A549 treated with DMSO at 1 μM for 4 hours (cell line): ENCODE data around the gene NRM. TPM values are rescaled to one million over a fixed set of nuclear protein-coding genes. Genes with fewer than 3 reads are reported as not detected.

ENCODE experiments used
- total RNA-seq: library from RNA; stranded (reverse); fragments of 200-300 nt; extraction: Qiagen RNA extraction; gene quantifications from 5 replicates; pipeline ENCODE4 v1.2.3, GENCODE V29; 2022; ENCODE audit warnings: low read depth

Gene NRM, protein sequence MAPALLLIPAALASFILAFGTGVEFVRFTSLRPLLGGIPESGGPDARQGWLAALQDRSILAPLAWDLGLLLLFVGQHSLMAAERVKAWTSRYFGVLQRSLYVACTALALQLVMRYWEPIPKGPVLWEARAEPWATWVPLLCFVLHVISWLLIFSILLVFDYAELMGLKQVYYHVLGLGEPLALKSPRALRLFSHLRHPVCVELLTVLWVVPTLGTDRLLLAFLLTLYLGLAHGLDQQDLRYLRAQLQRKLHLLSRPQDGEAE
- 24.4 to 30.4 TPM (median 27.2 TPM) in 5 replicates for total RNA-seq

DNA sequence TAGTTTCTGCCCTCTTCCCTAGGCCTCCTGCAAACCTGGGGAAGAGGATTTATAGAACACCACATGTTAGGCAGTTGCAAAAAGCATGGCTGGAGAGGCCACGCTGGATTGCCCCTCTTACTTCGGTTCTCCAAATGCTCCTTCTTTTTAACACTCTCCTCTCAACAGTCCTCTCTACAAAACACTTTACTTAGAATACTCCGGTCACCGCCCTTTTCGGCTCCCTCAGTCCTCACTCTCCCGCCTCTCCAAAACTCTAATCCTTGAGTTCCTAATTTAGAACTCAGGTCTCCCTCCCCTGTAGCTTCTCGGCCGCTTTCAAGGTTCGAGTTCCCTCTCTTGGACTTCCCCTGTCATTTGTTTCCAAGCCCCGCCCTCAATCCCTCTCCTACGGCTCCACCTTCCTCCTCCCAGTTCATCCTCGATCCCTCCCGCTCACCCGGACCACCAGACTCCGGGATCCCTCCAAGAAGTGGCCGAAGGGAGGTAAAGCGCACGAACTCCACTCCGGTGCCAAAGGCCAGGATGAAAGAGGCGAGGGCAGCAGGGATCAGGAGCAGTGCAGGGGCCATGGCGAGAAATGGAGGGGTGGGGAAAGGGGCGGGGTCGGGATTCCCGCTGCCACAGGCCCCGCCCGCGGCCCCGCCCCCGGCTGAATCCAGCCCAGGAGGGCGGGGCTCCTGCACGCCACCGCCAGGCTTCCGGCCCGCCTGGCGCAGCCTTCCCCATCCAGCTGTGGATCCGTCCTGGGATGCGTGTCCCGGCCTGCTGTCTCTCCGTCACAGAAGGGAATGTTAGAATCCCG lies at the start of gene NRM:
Gene NRM (minus strand): TSS at position 582 of the 805 bp plus-strand sequence. CDS start 10 bp downstream, at position 572.

GRCh38 chr6:30719791-30720737 lies 29.3 kb upstream of the NRM start, which contains the start of gene TUBB:
Gene TUBB (plus strand): TSS chr6:30720352. CDS start chr6:30720507, 155 bp downstream.

GRCh38 chr6:30717129-30717844 lies 26.5 kb upstream of the NRM start, which contains the start of gene MDC1:
Gene MDC1 (minus strand): TSS chr6:30717281. CDS start chr6:30715175, 2,106 bp downstream.

GRCh38 chr6:30686009-30686907 lies 4.5 kb downstream of the NRM start, which contains the start of gene PPP1R18:
Gene PPP1R18 (minus strand): TSS chr6:30686645. CDS start chr6:30686018, 627 bp downstream.

GRCh38 chr6:30672445-30673253 lies 18.1 kb downstream of the NRM start, which contains the start of gene DHX16:
Gene DHX16 (minus strand): TSS chr6:30673006. CDS start chr6:30672841, 165 bp downstream.

DNA sequence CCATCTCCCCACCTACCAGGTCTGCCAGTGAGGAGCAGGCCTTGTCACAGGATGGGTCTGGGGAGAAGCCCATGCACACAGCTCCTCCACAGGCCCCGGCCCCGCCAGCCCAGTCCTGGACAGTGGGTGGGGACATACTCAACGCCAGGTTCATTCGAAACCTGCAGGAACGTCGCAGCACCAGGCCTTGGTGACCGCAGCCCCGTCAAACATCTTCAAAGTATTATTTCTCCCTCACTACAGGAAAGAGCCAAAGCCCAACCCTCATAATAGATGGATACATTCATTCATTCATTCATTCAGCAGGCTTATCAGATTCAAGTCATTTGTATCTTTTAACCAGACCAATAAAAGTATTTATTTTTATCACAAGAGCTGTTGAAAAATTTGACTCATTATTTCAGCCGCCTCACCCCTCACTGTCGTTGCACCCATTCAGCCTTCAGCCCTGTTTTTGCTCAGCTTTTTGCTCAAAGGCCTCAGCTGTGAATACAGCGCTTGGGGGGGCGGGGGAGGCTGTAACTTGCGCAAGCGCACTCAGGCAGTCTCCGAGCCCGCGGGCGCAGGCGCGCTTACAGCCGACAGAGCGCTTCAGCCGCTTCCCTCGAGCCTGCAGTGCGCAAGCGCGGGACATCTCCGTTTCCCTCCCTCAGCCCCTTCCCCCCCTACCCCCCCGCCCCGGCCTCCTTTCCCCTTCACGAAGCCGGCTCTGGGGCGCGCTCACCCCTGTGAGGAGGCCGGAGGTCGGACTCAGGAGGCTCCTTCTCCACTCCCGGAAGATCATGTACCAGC lies 44.1 kb downstream of the NRM start, which contains the start of gene C6orf136:
Gene C6orf136 (plus strand): TSS at position 684 of the 792 bp plus-strand sequence. CDS start 99 bp downstream, at position 783.

Other genes with a start within 250 kb of the NRM start
- gene HLA-E, start 201.5 kb downstream of the NRM start, total RNA-seq: 60.5 to 68.3 TPM (median 64.0 TPM) in 5 replicates
- 29.4 to 36.9 TPM (median 34.2 TPM) in 5 replicates for gene GNL1, start 134.5 kb downstream of the NRM start, total RNA-seq
- gene PRR3, start 133.7 kb downstream of the NRM start, total RNA-seq: 15.0 to 17.8 TPM (median 15.5 TPM) in 5 replicates
- 54.6 to 59.1 TPM (median 55.0 TPM) in 5 replicates for gene ABCF1, start 119.5 kb downstream of the NRM start, total RNA-seq
- gene PPP1R10, start 73.7 kb downstream of the NRM start, total RNA-seq: 26.5 to 49.4 TPM (median 34.1 TPM) in 5 replicates
- 69.1 to 95.9 TPM (median 73.8 TPM) in 5 replicates for gene MRPS18B, start 73.1 kb downstream of the NRM start, total RNA-seq
- 5.1 to 6.7 TPM (median 6.0 TPM) in 5 replicates for gene ATAT1, start 64.1 kb downstream of the NRM start, total RNA-seq
- gene C6orf136, start 43.9 kb downstream of the NRM start, total RNA-seq: 9.6 to 14.3 TPM (median 13.5 TPM) in 5 replicates
- gene DHX16, start 18.0 kb downstream of the NRM start, total RNA-seq: 24.8 to 29.7 TPM (median 29.0 TPM) in 5 replicates
- gene PPP1R18, start 4.3 kb downstream of the NRM start, total RNA-seq: 45.9 to 52.5 TPM (median 47.2 TPM) in 5 replicates
- 14.9 to 23.1 TPM (median 18.3 TPM) in 5 replicates for gene MDC1, start 26.3 kb upstream of the NRM start, total RNA-seq
- 879 to 1,021 TPM (median 905 TPM) in 5 replicates for gene TUBB, start 29.4 kb upstream of the NRM start, total RNA-seq
- gene FLOT1, start 51.7 kb upstream of the NRM start, total RNA-seq: 81.4 to 94.3 TPM (median 88.8 TPM) in 5 replicates
- gene IER3, start 53.6 kb upstream of the NRM start, total RNA-seq: 129 to 154 TPM (median 152 TPM) in 5 replicates
- gene DDR1, start 193.5 kb upstream of the NRM start, total RNA-seq: 47.7 to 53.6 TPM (median 49.4 TPM) in 5 replicates
- 17.6 to 20.8 TPM (median 18.6 TPM) in 5 replicates for gene GTF2H4, start 217.2 kb upstream of the NRM start, total RNA-seq
- 10.3 to 14.0 TPM (median 12.2 TPM) in 5 replicates for gene VARS2, start 223.3 kb upstream of the NRM start, total RNA-seq
- not detected in 5 replicates for gene SFTA2, start 241.2 kb upstream of the NRM start, total RNA-seq
- gene MUCL3, start 250.0 kb upstream of the NRM start, total RNA-seq: 0.02 to 0.05 TPM (median 0.03 TPM) in 3 of 5 replicates, not detected in the others